ENCODE data around the gene EPHA3.

The EPHA3 gene

DNA sequence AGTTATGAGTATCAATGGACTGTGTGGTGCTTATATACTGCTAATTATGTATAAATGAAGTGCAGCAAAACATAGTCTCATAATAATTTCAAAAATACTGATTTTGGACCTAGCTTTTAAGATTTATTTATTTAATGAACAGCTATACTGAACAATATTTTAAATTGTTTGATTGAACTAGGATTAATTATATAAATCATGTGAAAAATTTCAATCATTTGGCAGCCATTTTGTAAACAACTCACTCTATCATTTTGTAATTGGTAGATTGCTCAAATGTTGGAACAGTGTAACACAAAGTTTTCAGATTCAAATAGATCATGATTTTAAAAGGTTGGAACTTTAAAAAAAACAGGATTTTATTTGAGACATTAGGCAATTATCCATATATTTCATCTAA lies 47.0 kb downstream of the EPHA3 start:
- no peak for DNase-seq

DNA sequence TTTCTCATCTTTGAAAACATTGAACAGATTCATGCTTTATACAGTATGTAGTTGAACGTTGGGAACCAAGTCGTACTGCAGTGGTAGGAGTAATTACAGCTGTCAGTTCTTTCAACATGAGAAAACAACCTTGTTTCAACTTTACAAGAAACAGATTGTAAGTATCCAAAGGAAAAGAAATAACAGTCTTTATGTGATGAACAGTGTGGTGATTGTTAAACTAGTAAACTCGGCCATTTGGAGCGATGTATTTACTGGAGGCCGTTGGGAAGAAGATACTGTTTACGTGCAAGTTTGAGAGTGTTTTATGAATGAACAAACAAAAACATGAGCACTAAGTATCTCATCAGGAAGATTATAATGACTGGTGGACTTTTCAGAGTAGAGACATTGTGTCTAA lies 48.4 kb downstream of the EPHA3 start:
- no peak for DNase-seq

DNA sequence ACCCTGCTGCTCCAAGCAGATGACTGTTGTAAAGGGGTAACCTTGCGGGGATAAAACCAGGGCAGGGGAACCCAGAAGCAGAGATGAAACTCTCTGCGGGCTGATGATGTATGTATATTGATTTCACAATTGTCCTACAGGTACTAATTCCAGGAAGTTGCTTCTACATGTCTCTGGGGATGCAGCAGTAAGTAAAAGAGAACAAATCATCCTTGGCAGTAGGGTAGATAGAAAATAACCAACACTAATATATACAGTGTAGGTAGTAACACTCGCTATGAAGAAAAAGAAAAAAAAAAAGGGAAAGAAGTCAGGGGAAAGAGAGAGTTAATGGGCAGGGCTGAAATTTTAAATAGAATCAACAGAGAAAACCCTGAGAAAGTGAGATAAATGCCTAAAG lies 50.2 kb downstream of the EPHA3 start:
- DNase-seq: no peak

GRCh38 chr3:89159605-89160004 lies 52.2 kb downstream of the EPHA3 start:
- DNase-seq: no peak

DNA sequence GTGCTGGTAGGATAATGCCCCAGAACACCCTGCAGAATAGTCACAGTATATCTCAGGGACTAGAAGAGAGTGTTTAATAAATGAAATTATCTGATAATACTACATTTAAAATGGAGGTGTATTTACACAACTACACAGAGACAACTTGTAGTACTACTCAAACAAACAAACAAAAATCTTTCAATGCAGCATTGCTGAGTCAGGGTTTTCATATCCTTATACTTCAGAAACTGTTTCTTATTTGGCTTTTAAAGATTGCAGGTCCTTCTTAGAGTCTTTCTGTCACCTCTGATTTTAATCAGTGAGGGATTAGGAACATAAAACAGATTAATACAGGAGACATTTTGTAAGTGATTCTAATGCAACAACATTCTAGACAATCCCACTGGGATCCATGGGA lies 57.4 kb downstream of the EPHA3 start:
- DNase-seq: no peak

GRCh38 chr3:89165636-89166263 lies 58.3 kb downstream of the EPHA3 start:
- DNase-seq: no peak

DNA sequence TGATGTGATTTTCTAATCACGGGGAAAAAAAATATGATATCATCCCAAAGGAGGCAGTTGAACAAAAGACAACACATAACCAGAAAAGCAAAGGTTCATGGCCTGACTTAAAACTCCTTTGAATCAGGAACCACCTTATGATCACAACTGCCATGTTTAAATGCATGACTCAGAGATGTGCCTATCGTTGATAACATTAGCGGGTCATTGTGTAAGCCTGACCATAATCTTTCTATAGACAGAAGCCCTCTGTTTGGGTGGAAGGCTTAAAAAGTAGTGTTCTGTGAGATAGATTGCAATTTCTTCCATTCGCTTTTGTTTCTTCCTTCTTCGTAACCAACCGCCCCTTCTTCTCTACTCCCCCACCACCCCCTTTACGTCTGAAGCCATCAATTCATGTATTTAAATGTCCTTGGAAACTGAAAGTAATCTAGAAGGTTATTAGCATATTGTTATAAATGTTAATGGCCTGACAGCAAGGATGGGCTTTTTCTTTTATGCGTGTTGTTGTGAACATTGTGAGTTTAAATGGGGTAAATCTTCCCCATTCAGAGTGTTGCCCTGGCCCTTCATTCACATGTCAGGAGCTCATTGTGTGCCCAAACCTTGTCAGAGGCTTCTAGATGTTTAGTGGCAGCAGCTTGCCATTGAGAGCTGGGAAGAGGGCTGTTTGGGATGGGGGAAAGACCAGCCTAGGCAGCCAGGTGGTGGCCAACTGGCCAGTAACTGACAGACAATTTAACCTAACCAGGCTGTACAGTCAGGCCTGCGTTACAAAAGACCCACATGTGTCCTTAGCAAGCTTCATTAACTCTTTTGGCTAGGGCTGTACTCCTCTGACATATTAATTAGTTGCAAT lies 64.5 kb downstream of the EPHA3 start:
- no peak for DNase-seq

- no peak for DNase-seq
Measured at GRCh38 chr3:89173546-89173945, 66.1 kb downstream of the EPHA3 start.

- no peak for DNase-seq
Measured at GRCh38 chr3:89179355-89180001, 72.1 kb downstream of the EPHA3 start.

GRCh38 chr3:89180334-89180733 lies 72.9 kb downstream of the EPHA3 start:
- DNase-seq: no peak

GRCh38 chr3:89182056-89182455 lies 74.6 kb downstream of the EPHA3 start:
- no peak for DNase-seq

GRCh38 chr3:89184151-89184995 lies 77.0 kb downstream of the EPHA3 start:
- DNase-seq: no peak

- DNase-seq: no peak
Measured at GRCh38 chr3:89186456-89186855, 79.0 kb downstream of the EPHA3 start.

- DNase-seq: no peak
Measured at GRCh38 chr3:89198591-89198990, 91.2 kb downstream of the EPHA3 start.

DNA sequence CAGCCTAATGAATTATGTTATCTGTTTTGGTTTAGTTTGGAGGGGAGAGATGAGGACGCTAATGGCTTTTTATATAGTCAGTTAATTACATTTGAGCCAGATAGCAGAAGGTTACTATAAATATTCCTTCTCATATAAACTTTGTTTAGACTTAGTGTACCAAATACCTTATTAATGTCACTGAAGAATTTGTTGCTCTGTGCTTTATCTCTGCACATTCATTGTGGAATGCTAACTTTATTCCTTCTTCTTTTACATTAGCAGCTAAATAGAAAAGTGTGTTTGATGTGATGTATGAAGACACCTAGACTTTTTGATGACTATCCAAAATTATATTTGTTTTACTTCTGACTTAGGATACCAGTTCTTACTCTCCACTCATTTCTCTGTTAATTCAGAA lies 105.2 kb downstream of the EPHA3 start:
- no peak for DNase-seq

- DNase-seq: no peak
Measured at GRCh38 chr3:89216016-89216739, 108.8 kb downstream of the EPHA3 start.

DNA sequence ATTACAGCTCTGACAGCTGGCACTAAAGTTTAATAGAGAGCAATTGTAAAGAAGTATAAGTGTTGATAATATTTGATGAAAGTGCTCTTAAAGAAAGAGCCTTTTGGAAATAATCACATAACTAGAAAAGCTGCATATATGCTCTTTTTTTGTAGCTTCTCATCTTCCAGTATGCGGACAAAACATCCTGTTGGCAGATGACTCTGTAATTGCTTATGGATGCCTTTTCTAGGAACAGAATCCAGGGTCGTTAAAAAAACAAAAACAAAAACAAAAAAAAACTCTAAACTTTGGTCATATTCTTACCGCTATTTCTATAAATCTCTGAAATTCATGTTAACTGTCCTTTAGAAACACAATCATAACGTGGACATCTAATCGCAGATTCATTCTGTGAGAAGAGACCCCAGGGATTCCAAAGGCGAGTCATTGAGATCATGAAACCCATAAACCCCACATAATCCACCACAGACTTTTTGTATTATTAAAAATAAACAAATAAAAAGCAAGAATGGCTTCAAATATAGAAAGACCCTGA lies 109.8 kb downstream of the EPHA3 start:
- DNase-seq: no peak

GRCh38 chr3:89221924-89222323 lies 114.5 kb downstream of the EPHA3 start:
- no peak for DNase-seq

GRCh38 chr3:89223188-89223587 lies 115.8 kb downstream of the EPHA3 start:
- DNase-seq: no peak

- no peak for DNase-seq
Measured at GRCh38 chr3:89227218-89227617, 119.8 kb downstream of the EPHA3 start.

DNA sequence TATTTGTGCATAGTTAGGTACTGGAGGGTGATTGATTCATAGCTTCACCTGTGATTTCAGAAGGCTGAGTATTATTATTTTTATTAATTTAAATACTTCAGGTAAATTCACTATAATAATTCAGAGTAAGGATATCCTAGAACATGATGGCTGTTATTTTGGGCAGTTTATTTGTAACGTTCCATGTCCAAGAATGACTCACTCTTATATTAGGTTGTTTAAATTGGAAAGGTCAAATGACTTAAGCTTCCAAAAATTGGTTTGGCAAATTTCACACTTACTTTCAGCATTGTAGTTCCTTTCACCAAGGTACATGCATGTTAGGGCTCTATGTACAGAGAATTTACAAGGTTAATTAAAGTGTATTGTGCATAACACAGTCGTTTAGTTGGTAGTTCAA lies 120.2 kb downstream of the EPHA3 start:
- no peak for DNase-seq

DNA sequence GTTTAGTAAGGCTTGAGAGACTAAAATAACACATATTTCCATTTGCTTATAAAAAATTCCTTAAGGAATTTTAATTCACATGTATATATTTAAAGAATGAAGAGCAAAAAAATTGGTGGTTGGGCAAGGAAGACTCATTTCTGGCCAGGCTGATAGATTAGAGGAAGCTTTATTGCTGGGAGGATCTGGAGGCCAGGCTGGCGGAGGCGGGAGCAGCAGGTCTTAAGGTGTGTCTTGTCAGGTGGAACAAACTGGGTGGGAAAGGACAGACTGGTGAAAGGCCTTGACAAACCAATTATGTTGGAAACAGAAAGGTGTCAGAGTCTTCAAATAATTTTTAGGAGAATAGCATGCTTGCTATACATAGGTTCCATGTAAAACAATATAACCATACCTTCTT lies 124.7 kb downstream of the EPHA3 start:
- no peak for DNase-seq
